GM11168 (cell line): ENCODE measurements around the gene PTPN22.
"Not testable (repeated sequence)": the region's sequence is repeated elsewhere in the genome, so short reads cannot be mapped to it uniquely, and the experiment has no call there.

ENCODE experiments used
- in situ Hi-C: fragments of 300-500 bp; cut with MboI; formaldehyde crosslinking; loops from one replicate; pipeline ENCODE4 v1.12.0; 2022; ENCODE audit warnings: low sequenced_read_pairs; ENCODE audit not compliant: unreplicated experiment

The PTPN22 gene

GRCh38 chr1:113855630-113856400 lies 15.7 kb downstream of the PTPN22 start:
- in situ Hi-C loops = no loop called here

- in situ Hi-C loops = no loop called here
Observed at GRCh38 chr1:113854234-113854633, 17.3 kb downstream of the PTPN22 start.

GRCh38 chr1:113852694-113853093 lies 18.8 kb downstream of the PTPN22 start:
- in situ Hi-C loops = not testable (repeated sequence)

GRCh38 chr1:113850127-113850796 lies 21.2 kb downstream of the PTPN22 start:
- in situ Hi-C loops = no loop called here

- in situ Hi-C loops = no loop called here
Observed at GRCh38 chr1:113849072-113849471, 22.4 kb downstream of the PTPN22 start.

- in situ Hi-C loops = no loop called here
Observed at GRCh38 chr1:113846391-113847035, 25.0 kb downstream of the PTPN22 start.

GRCh38 chr1:113836534-113836933 lies 35.0 kb downstream of the PTPN22 start:
- in situ Hi-C loops = no loop called here

GRCh38 chr1:113835686-113836290 lies 35.7 kb downstream of the PTPN22 start:
- in situ Hi-C loops = no loop called here

- in situ Hi-C loops = loop anchor here (5.0 kb wide), 1 partner anchor 58 kb away; no protein-coding TSS in a partner anchor
Observed at GRCh38 chr1:113834716-113835115, 36.8 kb downstream of the PTPN22 start.

- in situ Hi-C loops = loop anchor here (5.0 kb wide), 1 partner anchor 62 kb away; no protein-coding TSS in a partner anchor
Observed at GRCh38 chr1:113830039-113830438, 41.5 kb downstream of the PTPN22 start.

- in situ Hi-C loops = no loop called here
Observed at GRCh38 chr1:113821916-113822315, 49.6 kb downstream of the PTPN22 start.

- in situ Hi-C loops = no loop called here
Observed at GRCh38 chr1:113818578-113818977, 52.9 kb downstream of the PTPN22 start.

GRCh38 chr1:113813218-113813617 lies 58.3 kb downstream of the PTPN22 start:
- in situ Hi-C loops = no loop called here

GRCh38 chr1:113812661-113813135 lies 58.8 kb downstream of the PTPN22 start:
- in situ Hi-C loops = no loop called here

- in situ Hi-C loops = no loop called here
Observed at GRCh38 chr1:113811888-113812660, 59.4 kb downstream of the PTPN22 start, which contains the start of gene RSBN1. Gene RSBN1, minus strand, starts transcription at chr1:113812476. Its CDS starts 64 bp downstream, at chr1:113812412.

- in situ Hi-C loops = no loop called here
Observed at GRCh38 chr1:113811156-113811887, 60.2 kb downstream of the PTPN22 start.

- in situ Hi-C loops = no loop called here
Observed at GRCh38 chr1:113809670-113810602, 61.6 kb downstream of the PTPN22 start.
